HG03442 (cell line): Measurements from ENCODE around the gene ZNF226.
"Not testable (repeated sequence)": the region's sequence is repeated elsewhere in the genome, so short reads cannot be mapped to it uniquely, and the experiment has no call there.

Source experiments
- ATAC-seq: cut with Tn5 transposase; IDR thresholded peaks from one replicate; pipeline ENCODE4 v1.9.1; 2021; ENCODE audit warnings: mild to moderate bottlenecking, moderate library complexity; ENCODE audit not compliant: unreplicated experiment

The ZNF226 gene

GRCh38 chr19:44164673-44165512 is at the start of gene ZNF226:
Gene ZNF226 (plus strand): TSS chr19:44165100. CDS start chr19:44170081, 4,981 bp downstream.
- ATAC-seq, result peak; percentile 79

- not testable (repeated sequence) for ATAC-seq
These were observed 43.7 kb upstream of the ZNF226 start for GRCh38 chr19:44121162-44121561.

- ATAC-seq, result no peak
These were observed 32.9 kb upstream of the ZNF226 start for GRCh38 chr19:44131955-44132354.

GRCh38 chr19:44141191-44142058 is 23.5 kb upstream of the ZNF226 start, which contains the start of gene ZNF234:
Gene ZNF234 (plus strand): TSS chr19:44141554. CDS start chr19:44144633, 3,079 bp downstream.
- ATAC-seq, result no peak

- no peak for ATAC-seq
These were observed 22.9 kb upstream of the ZNF226 start for GRCh38 chr19:44142059-44142433.

- no peak for ATAC-seq
These were observed 15.1 kb upstream of the ZNF226 start for GRCh38 chr19:44149776-44150175.

GRCh38 chr19:44151491-44151890 is 13.4 kb upstream of the ZNF226 start:
- no peak for ATAC-seq

- ATAC-seq, result no peak
These were observed 8.4 kb upstream of the ZNF226 start for GRCh38 chr19:44156475-44156874.

GRCh38 chr19:44163789-44164188 is 1.1 kb upstream of the ZNF226 start:
- ATAC-seq, result no peak

- no peak for ATAC-seq
These were observed 600 bp upstream of the ZNF226 start for GRCh38 chr19:44164327-44164672.

- ATAC-seq, result not testable (repeated sequence)
These were observed 5.8 kb downstream of the ZNF226 start for GRCh38 chr19:44170660-44171059.

GRCh38 chr19:44176590-44176989 is 11.7 kb downstream of the ZNF226 start:
- ATAC-seq, result no peak

- no peak for ATAC-seq
These were observed 16.1 kb downstream of the ZNF226 start for GRCh38 chr19:44180968-44181367.

GRCh38 chr19:44182145-44182544 is 17.2 kb downstream of the ZNF226 start:
- ATAC-seq, result no peak

- no peak for ATAC-seq
These were observed 25.1 kb downstream of the ZNF226 start for GRCh38 chr19:44190020-44190419.

GRCh38 chr19:44192127-44192526 is 27.2 kb downstream of the ZNF226 start:
- no peak for ATAC-seq

GRCh38 chr19:44196772-44197171 is 31.9 kb downstream of the ZNF226 start:
- no peak for ATAC-seq

- ATAC-seq, result no peak
These were observed 37.6 kb downstream of the ZNF226 start for GRCh38 chr19:44202470-44202869.

GRCh38 chr19:44202974-44203373 is 38.1 kb downstream of the ZNF226 start:
- ATAC-seq, result no peak

GRCh38 chr19:44203877-44204276 is 39.0 kb downstream of the ZNF226 start:
- ATAC-seq, result not testable (repeated sequence)

- no peak for ATAC-seq
These were observed 39.9 kb downstream of the ZNF226 start for GRCh38 chr19:44204772-44205171.
